ENCODE results near the gene OR7C2. TPM values are rescaled to one million over a fixed set of nuclear protein-coding genes. Genes with fewer than 3 reads are reported as not detected.

The OR7C2 gene
- not detected in 2 replicates for total RNA-seq (2021; fragmentation: NEBNext Ultra II Directional; extraction: Animal tissue kit (Norgen Biotek cat#: 25700))
- not detected in 2 replicates for polyA plus RNA-seq (2011; rRNA removed)
- polyA plus RNA-seq (2011; cell fraction: cytosol; rRNA removed), result not detected
- not detected for polyA plus RNA-seq (2011; cell fraction: nucleus; rRNA removed)
- not detected in 4 replicates for polyA plus RNA-seq (2012, experiment 1 of 2)
- polyA plus RNA-seq (2012, experiment 2 of 2), result not detected
- polyA plus RNA-seq (2013, experiment 1 of 2), result not detected
- not detected for polyA plus RNA-seq (2013, experiment 2 of 2)
- not detected in 2 replicates for polyA minus RNA-seq (2011; rRNA and poly(A)+ RNA removed)
- not detected for polyA minus RNA-seq (2011; cell fraction: cytosol; rRNA and poly(A)+ RNA removed)
- not detected for polyA minus RNA-seq (2011; cell fraction: nucleus; rRNA and poly(A)+ RNA removed)
- long read RNA-seq, experiment 1, result 0 reads
- long read RNA-seq, experiment 2, result 0 reads

DNA sequence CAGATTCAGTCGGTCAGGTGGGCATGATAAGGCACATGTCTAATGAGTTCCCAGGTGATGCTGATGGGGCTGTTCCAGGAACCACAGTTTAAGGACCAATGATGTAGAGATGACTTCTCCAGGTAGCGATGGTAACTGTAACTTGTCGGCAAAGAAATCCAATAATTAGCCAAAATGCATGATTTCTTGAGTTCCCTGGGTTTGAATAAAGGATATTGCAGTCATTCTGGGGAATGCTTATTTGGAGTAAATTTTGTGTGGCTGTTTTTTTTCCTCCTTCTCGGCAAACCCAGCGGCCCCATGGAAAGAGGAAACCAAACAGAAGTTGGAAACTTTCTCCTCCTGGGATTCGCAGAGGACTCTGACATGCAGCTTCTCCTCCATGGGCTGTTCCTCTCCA is at the start of gene OR7C2:
OR7C2 (plus strand) TSS at position 301 of the 400 bp plus-strand sequence; CDS start at position 301, 0 bp downstream.
- Histone ChIP-seq H4K20me1 (replicated peaks in 1 of 2; ENCODE audit: control insufficient read depth in 1 of 2, insufficient read depth in 2 of 2, low read length in 2 of 2) (no peaks in the 10 kb centered on the region), H3K79me2 (ENCODE audit: control insufficient read depth in 1 of 2, insufficient read depth in 2 of 2, low read length in 2 of 2) (no peaks in the 10 kb centered on the region), H4K5ac (ENCODE audit: insufficient read length, low read depth, low read length) (no peak within 1 kb of the TSS), H3K9ac (replicated peaks in 1 of 4; ENCODE audit: extremely low read depth in 1 of 4, low read depth in 3 of 4, low read length in 3 of 4) (no peak within 1 kb of the TSS), H2BK5ac (ENCODE audit: low read depth, low read length) (no peak within 1 kb of the TSS), H3K27ac (ENCODE audit: low read depth, low read length) (no peak within 1 kb of the TSS), H4K91ac (replicated peaks; ENCODE audit: insufficient read length, low read length) (no peak within 1 kb of the TSS), H2AFZ (ENCODE audit: low read length) (no peak within 1 kb of the TSS), H3K23me2 (ENCODE audit: low read depth, low read length) (no peaks in the 10 kb centered on the region), H3K4me1 (replicated peaks in 1 of 4; ENCODE audit: control insufficient read depth in 3 of 4, insufficient read depth in 4 of 4, low read length in 3 of 4) (no peaks in the 10 kb centered on the region), H3K9me3 (ENCODE audit: insufficient read depth in 2 of 2, low read depth in 1 of 2, low read length in 1 of 2) (peaks cover 26 to 41% of the 10 kb centered on the region in 2 experiments), H2BK15ac (ENCODE audit: low read length) (no peak within 1 kb of the TSS), H2BK20ac (ENCODE audit: low read length) (no peak within 1 kb of the TSS), H3K27me3 (replicated peaks in 1 of 4; ENCODE audit: control insufficient read depth in 3 of 4, extremely low read depth in 1 of 4, insufficient read depth in 3 of 4, low read length in 3 of 4) (no peaks in the 10 kb centered on the region), H3K23ac (ENCODE audit: insufficient read length) (no peak within 1 kb of the TSS), H4K8ac (ENCODE audit: extremely low read depth, insufficient read depth, low read length) (no peak within 1 kb of the TSS), H3K18ac (ENCODE audit: extremely low read depth, low read length) (no peak within 1 kb of the TSS), H3K4me3 (ENCODE audit: extremely low read depth in 1 of 4, insufficient read depth in 2 of 4, low read depth in 3 of 4, low read length in 4 of 4) (no peak within 1 kb of the TSS), H3K36me3 (ENCODE audit: control insufficient read depth in 2 of 4, insufficient read depth in 4 of 4, low read length in 3 of 4) (no peaks in the 10 kb centered on the region), H3K14ac (ENCODE audit: insufficient read length) (no peak within 1 kb of the TSS), H3K4me2 (ENCODE audit: insufficient read depth in 1 of 2, low read depth in 2 of 2, low read length in 2 of 2) (no peak within 1 kb of the TSS), H2AK5ac (ENCODE audit: low read depth, low read length) (no peak within 1 kb of the TSS), H3K4ac (replicated peaks; ENCODE audit: insufficient read length, low read depth, low read length) (no peak within 1 kb of the TSS), H2BK120ac (replicated peaks; ENCODE audit: low read depth, low read length) (no peak within 1 kb of the TSS), H3K79me1 (ENCODE audit: low read depth, low read length) (no peaks in the 10 kb centered on the region), H2BK12ac (ENCODE audit: low read depth, low read length) (no peak within 1 kb of the TSS), H3K56ac (replicated peaks; ENCODE audit: insufficient read length, low read depth, low read length) (no peak within 1 kb of the TSS)
- FAIRE-seq (no peak), DNase-seq (ENCODE audit: low read depth in 1 of 2, low spot score in 2 of 2) (no peak)
- ChIA-PET CTCF (ENCODE audit: partially characterized antibody) (no interaction called here), POLR2A (ENCODE audit: partially characterized antibody) (no interaction called here)
- WGBS, 2 experiments (ENCODE audit: extremely low coverage in 1 of 2, insufficient coverage in 1 of 2, insufficient read length in 1 of 2, insufficient replicate concordance in 2 of 2, low coverage in 1 of 2, low lambda C conversion rate in 2 of 2, missing lambda C conversion rate in 1 of 2), result 87% methylated on average over 6 of the region's 6 CpGs; no CpG with 5 or more reads in 1 of the 2 experiments
- TF ChIP-seq CBX8 (IDR thresholded peaks at IDR 0.05; ENCODE audit: borderline replicate concordance, low read depth, low read length), result no peak
